GM23248 (cell line): Measurements from ENCODE around the gene BLTP1. TPM values are rescaled to one million over a fixed set of nuclear protein-coding genes. Genes with fewer than 3 reads are reported as not detected.

Experiments used
- DNase-seq: peaks from one replicate; pipeline ENCODE4 v3.0.0-alpha.2; 2015
- H2AFZ ChIP-seq: fragments of 200-600 bp; sonication (generic); 2 replicates; pipeline ENCODE4 v1.6.1; 2016; ENCODE audit warnings: antibody characterized with exemption
- H3F3A ChIP-seq: fragments of 200-600 bp; sonication (generic); 2 replicates; pipeline ENCODE4 v1.6.1; 2016; ENCODE audit warnings: mild to moderate bottlenecking, antibody characterized with exemption, mixed run types; ENCODE audit not compliant: insufficient read depth
- H3K27ac ChIP-seq: fragments of 200-600 bp; sonication (generic); 2 replicates; pipeline ENCODE4 v1.5.1; 2016; ENCODE audit warnings: mild to moderate bottlenecking
- H3K27me3 ChIP-seq: fragments of 200-600 bp; sonication (generic); replicated peaks from 2 replicates; pipeline ENCODE4 v1.6.1; 2016; ENCODE audit warnings: mild to moderate bottlenecking; ENCODE audit not compliant: insufficient read depth
- H3K36me3 ChIP-seq: fragments of 200-600 bp; sonication (generic); 2 replicates; pipeline ENCODE4 v1.6.1; 2016; ENCODE audit warnings: low read depth, mild to moderate bottlenecking
- H3K4me1 ChIP-seq: fragments of 200-600 bp; sonication (generic); 2 replicates; pipeline ENCODE4 v1.6.1; 2016; ENCODE audit warnings: mild to moderate bottlenecking; ENCODE audit not compliant: insufficient read depth
- H3K4me2 ChIP-seq: fragments of 200-600 bp; sonication (generic); one replicate; pipeline ENCODE4 v1.6.1; 2016; ENCODE audit warnings: mild to moderate bottlenecking; ENCODE audit not compliant: unreplicated experiment
- H3K4me3 ChIP-seq: fragments of 200-600 bp; sonication (generic); 2 replicates; pipeline ENCODE4 v1.5.1; 2016; ENCODE audit warnings: mild to moderate bottlenecking
- H3K79me2 ChIP-seq: fragments of 200-600 bp; sonication (generic); 2 replicates; pipeline ENCODE4 v1.6.1; 2016; ENCODE audit warnings: mild to moderate bottlenecking; ENCODE audit not compliant: insufficient read depth
- H3K9ac ChIP-seq: fragments of 200-600 bp; sonication (generic); 2 replicates; pipeline ENCODE4 v1.6.1; 2016; ENCODE audit warnings: mild to moderate bottlenecking
- H3K9me2 ChIP-seq: fragments of 200-600 bp; sonication (generic); 2 replicates; pipeline ENCODE4 v1.6.1; 2016; ENCODE audit warnings: mixed run types, mild to moderate bottlenecking, moderate library complexity; ENCODE audit not compliant: insufficient read depth
- H3K9me3 ChIP-seq: fragments of 200-600 bp; sonication (generic); one replicate; pipeline ENCODE4 v1.6.1; 2017; ENCODE audit warnings: low read depth
- H4K20me1 ChIP-seq: fragments of 200-600 bp; sonication (generic); 2 replicates; pipeline ENCODE4 v1.6.0; 2016; ENCODE audit not compliant: insufficient read depth
- EZH2 ChIP-seq: fragments of 200-600 bp; sonication (generic); IDR thresholded peaks from 2 replicates; pipeline ENCODE4 v1.6.1; 2018; ENCODE audit warnings: antibody characterized with exemption, mild to moderate bottlenecking; ENCODE audit not compliant: insufficient read depth, poor library complexity, severe bottlenecking
- EZH2phosphoT487 ChIP-seq: fragments of 200-600 bp; sonication (generic); IDR thresholded peaks from 2 replicates; pipeline ENCODE4 v1.6.1; 2018; ENCODE audit warnings: antibody characterized with exemption, moderate library complexity, mild to moderate bottlenecking, low read depth; ENCODE audit not compliant: insufficient read depth
- WGBS, 2 experiments: methylation state at CpG; one replicate each; pipeline ENCODE4 v1.1.6; 2015 to 2017; ENCODE audit warnings: low lambda C conversion rate in 2 of 2, low coverage in 1 of 2; ENCODE audit errors: missing lambda C conversion rate in 2 of 2; 5-methylcytosine and 5-hydroxymethylcytosine counted together
- in situ Hi-C: fragments of 300-500 bp; cut with MboI; formaldehyde crosslinking; loops from 2 replicates; pipeline ENCODE4 v1.15.0; 2020
- polyA plus RNA-seq: library from polyadenylated mRNA; unstranded; fragments of >200 nt; fragmentation: Nextera tagmentation; extraction: Ambion mirVana; gene quantifications from 2 replicates; pipeline ENCODE4 v1.2.1, GENCODE V29; 2016
- total RNA-seq: library from RNA; depleted of rRNA; stranded (reverse); fragments of >200 nt; shearing (Covaris generic); gene quantifications from 2 replicates; pipeline ENCODE4 v1.2.3, GENCODE V29; 2014

Gene BLTP1
- total and polyA plus RNA-seq, 2 experiments from 2014 or later: 9.8 to 41.7 TPM

GRCh38 chr4:122142687-122143086 is 9.4 kb upstream of the BLTP1 start:
- no peaks in the 10 kb centered on the region for H3K9me3 ChIP-seq
- no peaks in the 10 kb centered on the region for H3K36me3 ChIP-seq
- H4K20me1 ChIP-seq: no peaks in the 10 kb centered on the region
- H3F3A ChIP-seq: no peaks in the 10 kb centered on the region
- no peak overlapping the region for H3K4me3 ChIP-seq
- no peak overlapping the region for H3K27ac ChIP-seq
- H3K4me2 ChIP-seq: no peak overlapping the region
- in situ Hi-C loops: no loop called here
- peaks cover 6% of the 10 kb centered on the region; the same call in 1 of the 2 replicates for H3K27me3 ChIP-seq
- no peak overlapping the region for H3K9ac ChIP-seq
- 65 to 89% methylated on average over 1 of the region's 1 CpG for WGBS, 2 experiments
- peaks cover 7% of the 10 kb centered on the region; the same call in 1 of the 2 replicates for H3K9me2 ChIP-seq
- no peaks in the 10 kb centered on the region for H3K79me2 ChIP-seq
- no peak for DNase-seq
- H3K4me1 ChIP-seq: no peaks in the 10 kb centered on the region
- TF ChIP-seq EZH2phosphoT487: no peak
- no peak for TF ChIP-seq EZH2
- no peak overlapping the region for H2AFZ ChIP-seq

GRCh38 chr4:122146652-122147051 is 5.5 kb upstream of the BLTP1 start:
- no peak overlapping the region for H2AFZ ChIP-seq
- WGBS, 2 experiments: 72 to 73% methylated on average over 4 of the region's 4 CpGs

GRCh38 chr4:122150931-122151330 is 1.2 kb upstream of the BLTP1 start:
- no peaks in the 10 kb centered on the region for H4K20me1 ChIP-seq
- peaks cover 13% of the 10 kb centered on the region for H3K4me1 ChIP-seq
- no peaks in the 10 kb centered on the region for H3K9me2 ChIP-seq
- H3K4me2 ChIP-seq: peak overlapping the region; percentile 93
- H3F3A ChIP-seq: no peaks in the 10 kb centered on the region
- H3K9me3 ChIP-seq: no peaks in the 10 kb centered on the region
- H3K79me2 ChIP-seq: peaks cover 42% of the 10 kb centered on the region
- peak overlapping the region; percentile 93; the same call in 1 of the 2 replicates for H3K9ac ChIP-seq
- H3K27me3 ChIP-seq: no peaks in the 10 kb centered on the region
- H3K4me3 ChIP-seq: peak overlapping the region; percentile 94; the same call in 1 of the 2 replicates
- no peak for DNase-seq
- H3K27ac ChIP-seq: no peak overlapping the region
- WGBS, 2 experiments: 48 to 50% methylated on average over 2 of the region's 2 CpGs
- H2AFZ ChIP-seq: peak overlapping the region; percentile 100
- in situ Hi-C loops: no loop called here
- TF ChIP-seq EZH2 (no peak), EZH2phosphoT487 (no peak)
- H3K36me3 ChIP-seq: no peaks in the 10 kb centered on the region

More at GRCh38 chr4:122146652-122147051, 5.5 kb upstream of the BLTP1 start:
- Histone ChIP-seq H3K9me3 (no peaks in the 10 kb centered on the region), H3K9ac (no peak overlapping the region), H4K20me1 (no peaks in the 10 kb centered on the region), H3K4me3 (no peak overlapping the region), H3K27me3 (peaks cover 6% of the 10 kb centered on the region; the same call in 1 of the 2 replicates), H3K4me1 (0 out of 2 replicates have a peak, but pooled peaks cover 6% of the 10 kb centered on the region), H3K4me2 (no peak overlapping the region), H3K9me2 (peaks cover 7% of the 10 kb centered on the region; the same call in 1 of the 2 replicates), H3K27ac (no peak overlapping the region), H3K36me3 (no peaks in the 10 kb centered on the region), H3K79me2 (0 out of 2 replicates have a peak, but pooled peaks cover 4% of the 10 kb centered on the region), H3F3A (no peaks in the 10 kb centered on the region)
- no peak for DNase-seq
- in situ Hi-C loops: no loop called here
- TF ChIP-seq EZH2phosphoT487 (no peak), EZH2 (no peak)

GRCh38 chr4:122152711-122153226 is 638 bp downstream of the BLTP1 start:
- H3K9ac ChIP-seq: peak overlapping the region; percentile 93
- H3K9me3 ChIP-seq: no peaks in the 10 kb centered on the region
- peak overlapping the region; percentile 94 for H3K4me3 ChIP-seq
- peaks cover 60% of the 10 kb centered on the region for H3K79me2 ChIP-seq
- peak; percentile 65 for DNase-seq
- peaks cover 13% of the 10 kb centered on the region for H3K4me1 ChIP-seq
- in situ Hi-C loops: no loop called here
- no peaks in the 10 kb centered on the region for H3K27me3 ChIP-seq
- no peak for TF ChIP-seq EZH2
- TF ChIP-seq EZH2phosphoT487: no peak
- 0 to 2% methylated on average over 16 of the region's 16 CpGs for WGBS, 2 experiments
- no peaks in the 10 kb centered on the region for H3F3A ChIP-seq
- H2AFZ ChIP-seq: peak overlapping the region; percentile 100
- peak overlapping the region; percentile 64 for H3K27ac ChIP-seq
- H3K4me2 ChIP-seq: peak overlapping the region; percentile 93
- H3K36me3 ChIP-seq: no peaks in the 10 kb centered on the region
- H4K20me1 ChIP-seq: no peaks in the 10 kb centered on the region
- no peaks in the 10 kb centered on the region for H3K9me2 ChIP-seq

- Histone ChIP-seq H2AFZ (no peak overlapping the region), H3K9ac (no peak overlapping the region), H4K20me1 (no peaks in the 10 kb centered on the region), H3K79me2 (peaks cover 95% of the 10 kb centered on the region), H3K4me1 (peaks cover 7% of the 10 kb centered on the region), H3K27ac (no peak overlapping the region), H3K4me2 (no peak overlapping the region), H3K36me3 (no peaks in the 10 kb centered on the region), H3K9me3 (no peaks in the 10 kb centered on the region), H3K9me2 (no peaks in the 10 kb centered on the region), H3K27me3 (no peaks in the 10 kb centered on the region), H3F3A (no peaks in the 10 kb centered on the region), H3K4me3 (no peak overlapping the region)
- TF ChIP-seq EZH2 (no peak), EZH2phosphoT487 (no peak)
- in situ Hi-C loops: no loop called here
- WGBS, 2 experiments: 96 to 98% methylated on average over 2 of the region's 2 CpGs
- no peak for DNase-seq
Observed at GRCh38 chr4:122156819-122157218, 4.7 kb downstream of the BLTP1 start.
